ENCODE results near the gene PLAC8L1. TPM values are rescaled to one million over a fixed set of nuclear protein-coding genes. Genes with fewer than 3 reads are reported as not detected.

PLAC8L1 gene
- total RNA-seq, 1 donor from 2014 or later, result not detected

DNA sequence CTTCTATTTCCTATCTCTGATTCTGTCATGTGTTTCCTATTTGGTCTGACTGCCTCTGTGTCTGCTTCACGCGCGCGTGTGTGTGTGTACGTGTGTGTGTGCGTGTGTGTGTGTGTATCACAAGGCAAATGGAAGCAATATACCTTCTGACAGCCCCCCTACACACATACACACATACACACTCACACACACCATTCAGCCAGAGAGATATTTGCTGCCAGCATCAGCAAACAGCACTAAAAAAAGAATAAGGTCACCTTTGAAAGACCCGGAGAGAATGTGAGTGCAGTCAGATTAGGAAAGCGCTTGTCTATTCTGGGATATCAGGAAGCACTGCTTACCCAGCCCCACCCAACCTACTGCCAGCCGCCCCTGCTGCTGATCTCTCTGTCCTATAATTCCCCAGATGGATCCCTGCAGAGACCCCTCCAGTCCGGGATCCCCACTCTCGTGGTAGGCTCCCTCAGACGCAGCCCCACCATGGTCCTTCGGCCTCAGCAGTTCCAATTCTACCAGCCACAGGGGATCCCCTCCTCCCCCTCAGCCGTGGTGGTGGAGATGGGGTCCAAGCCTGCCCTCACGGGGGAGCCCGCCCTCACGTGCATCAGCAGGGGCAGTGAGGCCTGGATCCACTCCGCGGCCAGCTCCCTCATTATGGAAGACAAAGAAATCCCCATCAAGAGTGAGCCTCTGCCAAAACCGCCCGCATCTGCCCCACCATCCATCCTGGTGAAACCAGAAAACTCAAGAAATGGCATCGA is 45.7 kb downstream of the PLAC8L1 start:
- H3K36me3 ChIP-seq, result no peaks in the 10 kb centered on the region
- intact Hi-C loops (cut with DNase I), result no loop called here
- TF ChIP-seq, protein P1, sequence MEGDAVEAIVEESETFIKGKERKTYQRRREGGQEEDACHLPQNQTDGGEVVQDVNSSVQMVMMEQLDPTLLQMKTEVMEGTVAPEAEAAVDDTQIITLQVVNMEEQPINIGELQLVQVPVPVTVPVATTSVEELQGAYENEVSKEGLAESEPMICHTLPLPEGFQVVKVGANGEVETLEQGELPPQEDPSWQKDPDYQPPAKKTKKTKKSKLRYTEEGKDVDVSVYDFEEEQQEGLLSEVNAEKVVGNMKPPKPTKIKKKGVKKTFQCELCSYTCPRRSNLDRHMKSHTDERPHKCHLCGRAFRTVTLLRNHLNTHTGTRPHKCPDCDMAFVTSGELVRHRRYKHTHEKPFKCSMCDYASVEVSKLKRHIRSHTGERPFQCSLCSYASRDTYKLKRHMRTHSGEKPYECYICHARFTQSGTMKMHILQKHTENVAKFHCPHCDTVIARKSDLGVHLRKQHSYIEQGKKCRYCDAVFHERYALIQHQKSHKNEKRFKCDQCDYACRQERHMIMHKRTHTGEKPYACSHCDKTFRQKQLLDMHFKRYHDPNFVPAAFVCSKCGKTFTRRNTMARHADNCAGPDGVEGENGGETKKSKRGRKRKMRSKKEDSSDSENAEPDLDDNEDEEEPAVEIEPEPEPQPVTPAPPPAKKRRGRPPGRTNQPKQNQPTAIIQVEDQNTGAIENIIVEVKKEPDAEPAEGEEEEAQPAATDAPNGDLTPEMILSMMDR (IDR thresholded peaks at IDR 0.05), result no peak
- no peak for TF ChIP-seq POLR2AphosphoS5 (IDR thresholded peaks at IDR 0.05; ENCODE audit: insufficient read depth in 1 of 2, low read depth in 1 of 2)

DNA sequence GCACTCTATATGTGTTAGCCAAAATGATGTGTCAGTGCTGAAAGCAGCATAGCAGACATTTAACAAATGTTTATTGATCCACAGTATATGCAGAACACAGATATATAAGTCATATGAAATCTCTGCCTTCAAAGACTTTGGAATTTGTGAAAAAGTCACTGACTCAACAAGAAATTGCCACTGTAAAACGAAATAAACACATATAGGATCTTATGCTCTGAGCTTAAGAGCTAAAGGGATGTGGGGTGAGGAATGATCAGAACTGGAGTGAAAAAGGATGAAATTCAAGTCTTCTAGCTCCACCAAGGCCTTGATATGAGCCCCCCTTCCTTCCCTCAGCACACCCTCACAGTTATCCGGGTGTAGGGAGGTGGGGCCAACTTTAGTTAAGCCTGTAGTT is 49.9 kb downstream of the PLAC8L1 start:
- Histone ChIP-seq H3K4me1 (no peaks in the 10 kb centered on the region), H3K27me3 (no peaks in the 10 kb centered on the region), H3K9me3 (no peaks in the 10 kb centered on the region), H3K27ac (no peak overlapping the region), H3K4me3 (no peak overlapping the region), H3K36me3 (no peaks in the 10 kb centered on the region)
- DNase-seq (ENCODE audit: extremely low spot score in 2 of 2), result no peak
- intact Hi-C loops (cut with DNase I), result no loop called here
- TF ChIP-seq, protein P1 (IDR thresholded peaks at IDR 0.05), result no peak
- TF ChIP-seq POLR2A (IDR thresholded peaks at IDR 0.05) (no peak), POLR2AphosphoS5 (IDR thresholded peaks at IDR 0.05; ENCODE audit: insufficient read depth in 1 of 2, low read depth in 1 of 2) (no peak)

More for the DNA sequence above, 45.7 kb downstream of the PLAC8L1 start:
- no peak overlapping the region for H3K27ac ChIP-seq
- H3K4me3 ChIP-seq, result no peak overlapping the region
- H3K4me1 ChIP-seq, result no peaks in the 10 kb centered on the region
- no peaks in the 10 kb centered on the region for H3K27me3 ChIP-seq
- H3K9me3 ChIP-seq, result no peaks in the 10 kb centered on the region
- DNase-seq (ENCODE audit: extremely low spot score in 2 of 2), result no peak

DNA sequence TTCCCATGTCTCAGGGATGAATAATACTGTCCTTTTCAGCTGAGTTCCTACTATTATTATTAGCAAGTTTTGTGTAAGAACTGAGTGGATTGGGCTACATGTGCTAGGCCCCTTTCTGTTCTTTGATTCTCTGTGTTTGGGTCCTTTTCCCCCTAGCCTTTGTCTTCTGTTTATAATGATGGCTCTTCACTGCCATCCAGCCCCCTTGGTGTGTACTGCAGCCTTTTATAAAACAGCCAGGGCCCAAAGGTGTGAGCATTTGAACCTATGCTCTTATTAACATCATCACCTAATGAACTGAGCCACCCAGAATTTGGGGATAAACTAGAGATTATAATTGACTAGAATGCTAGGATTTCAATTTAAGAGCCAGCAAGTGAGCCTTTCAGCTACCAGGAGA is 52.6 kb downstream of the PLAC8L1 start:
- no peak for TF ChIP-seq POLR2AphosphoS5 (IDR thresholded peaks at IDR 0.05; ENCODE audit: insufficient read depth in 1 of 2, low read depth in 1 of 2)
- TF ChIP-seq, protein P1 (IDR thresholded peaks at IDR 0.05), result no peak
- no peak for TF ChIP-seq POLR2A (IDR thresholded peaks at IDR 0.05)
- Histone ChIP-seq H3K4me3 (no peak overlapping the region), H3K9me3 (no peaks in the 10 kb centered on the region), H3K36me3 (no peaks in the 10 kb centered on the region), H3K27ac (no peak overlapping the region), H3K27me3 (no peaks in the 10 kb centered on the region), H3K4me1 (no peaks in the 10 kb centered on the region)
- intact Hi-C loops (cut with DNase I), result no loop called here
- no peak for DNase-seq (ENCODE audit: extremely low spot score in 2 of 2)

DNA sequence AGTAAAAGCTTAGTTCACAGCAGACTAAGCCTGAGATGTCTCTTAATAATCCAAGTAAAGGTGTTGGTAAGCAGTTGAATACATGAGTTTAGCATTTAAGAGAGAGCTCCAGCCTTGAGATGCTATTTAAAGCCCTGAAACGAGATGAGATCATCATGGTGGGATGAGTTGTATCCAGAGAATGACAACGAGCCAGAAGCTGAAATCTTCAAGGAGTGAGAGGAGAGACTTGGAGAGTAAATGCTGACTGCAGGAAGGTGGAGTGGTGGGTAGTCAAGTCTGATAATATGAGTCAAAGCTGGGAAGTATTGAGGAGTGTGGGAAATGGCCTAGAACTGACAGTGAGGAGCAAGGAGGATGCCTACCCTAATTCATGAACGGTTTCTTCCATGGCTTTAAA is 53.7 kb downstream of the PLAC8L1 start:
- intact Hi-C loops (cut with DNase I), result no loop called here
- H3K4me3 ChIP-seq, result no peak overlapping the region
- H3K4me1 ChIP-seq, result peaks cover 3% of the 10 kb centered on the region
- no peaks in the 10 kb centered on the region for H3K36me3 ChIP-seq
- H3K27ac ChIP-seq, result no peak overlapping the region
- no peaks in the 10 kb centered on the region for H3K9me3 ChIP-seq
- H3K27me3 ChIP-seq, result no peaks in the 10 kb centered on the region
- DNase-seq (ENCODE audit: extremely low spot score in 2 of 2), result no peak
- TF ChIP-seq POLR2AphosphoS5 (IDR thresholded peaks at IDR 0.05; ENCODE audit: insufficient read depth in 1 of 2, low read depth in 1 of 2) (no peak), POLR2A (IDR thresholded peaks at IDR 0.05) (no peak)
- TF ChIP-seq, protein P1 (IDR thresholded peaks at IDR 0.05), result no peak

DNA sequence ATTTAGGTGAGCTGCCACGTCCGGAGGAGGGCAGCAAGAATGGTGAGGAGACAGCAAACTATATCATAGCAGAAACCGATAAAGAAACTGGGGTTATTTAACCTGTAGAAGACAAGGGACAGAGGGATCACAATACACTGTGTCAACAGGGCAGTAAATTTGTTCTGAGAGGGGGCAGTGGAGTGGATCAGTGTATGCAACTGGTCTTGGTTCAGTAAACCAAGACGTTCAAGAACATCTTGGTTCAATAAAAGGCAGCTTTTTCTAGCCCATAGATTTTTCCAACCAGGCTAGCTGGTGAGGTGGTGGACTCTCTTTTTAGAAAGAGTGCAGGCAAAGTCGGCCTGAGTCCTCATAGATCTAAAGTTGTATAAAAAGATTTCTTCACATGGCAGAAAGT is 55.3 kb downstream of the PLAC8L1 start:
- H3K4me3 ChIP-seq, result no peak overlapping the region
- no peak overlapping the region for H3K27ac ChIP-seq
- H3K9me3 ChIP-seq, result no peaks in the 10 kb centered on the region
- no peak for DNase-seq (ENCODE audit: extremely low spot score in 2 of 2)
- H3K36me3 ChIP-seq, result no peaks in the 10 kb centered on the region
- intact Hi-C loops (cut with DNase I), result no loop called here
- TF ChIP-seq POLR2A (IDR thresholded peaks at IDR 0.05), result no peak
- no peak for TF ChIP-seq POLR2AphosphoS5 (IDR thresholded peaks at IDR 0.05; ENCODE audit: insufficient read depth in 1 of 2, low read depth in 1 of 2)
- peaks cover 3% of the 10 kb centered on the region for H3K4me1 ChIP-seq
- H3K27me3 ChIP-seq, result no peaks in the 10 kb centered on the region
